Epidermal melanocyte (primary cell): Measurements from ENCODE around the gene NAP1L4.
A peak's percentile ranks its signal among the peaks of the same experiment; 100 is the strongest.
"Not testable (repeated sequence)": the region's sequence is repeated elsewhere in the genome, so short reads cannot be mapped to it uniquely, and the experiment has no call there.

Experiments
- DNase-seq: peaks from one replicate; pipeline ENCODE4 v3.0.0; 2011; ENCODE audit warnings: low spot score; ENCODE audit not compliant: insufficient read length

Gene NAP1L4

GRCh38 chr11:2940147-2940920 is 51.8 kb downstream of the NAP1L4 start:
- no peak for DNase-seq

DNA sequence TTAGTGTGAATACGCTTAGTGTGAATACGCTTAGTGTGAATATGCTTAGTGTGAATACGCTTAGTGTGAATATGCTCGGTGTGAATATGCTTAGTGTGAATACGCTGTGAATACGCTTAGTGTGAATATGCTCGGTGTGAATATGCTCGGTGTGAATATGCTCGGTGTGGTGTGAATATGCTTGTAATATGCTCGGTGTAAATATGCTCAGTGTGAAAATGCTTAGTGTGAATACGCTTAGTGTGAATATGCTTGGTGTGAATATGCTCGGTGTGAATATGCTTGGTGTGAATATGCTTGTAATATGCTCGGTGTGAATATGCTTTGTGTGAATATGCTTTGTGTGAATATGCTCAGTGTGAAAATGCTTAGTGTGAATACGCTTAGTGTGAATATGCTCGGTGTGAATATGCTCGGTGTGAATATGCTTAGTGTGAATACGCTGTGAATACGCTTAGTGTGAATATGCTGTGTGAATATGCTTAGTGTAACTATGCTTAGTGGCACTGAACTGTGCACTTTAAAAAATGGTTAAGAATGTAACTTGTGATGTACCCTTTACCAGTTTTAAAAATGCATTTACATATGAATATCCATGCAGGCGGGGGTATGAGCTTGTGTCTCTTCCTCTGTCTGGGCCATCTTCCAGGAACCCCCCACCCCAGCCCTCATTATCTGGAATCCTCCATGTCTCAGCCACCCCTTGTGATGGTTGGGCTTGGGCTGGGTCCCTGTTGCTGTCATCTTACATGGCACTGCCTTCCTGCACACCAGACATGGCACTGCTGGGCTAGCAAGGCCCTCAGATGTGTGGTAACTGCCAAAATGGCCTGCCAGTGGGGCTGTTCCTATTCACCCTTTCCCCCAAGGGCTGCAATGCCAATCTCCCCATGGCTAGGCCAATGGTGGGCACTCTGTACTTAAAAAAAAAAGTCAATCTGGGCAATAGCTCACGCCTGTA is 53.4 kb downstream of the NAP1L4 start:
- DNase-seq, result not testable (repeated sequence)

DNA sequence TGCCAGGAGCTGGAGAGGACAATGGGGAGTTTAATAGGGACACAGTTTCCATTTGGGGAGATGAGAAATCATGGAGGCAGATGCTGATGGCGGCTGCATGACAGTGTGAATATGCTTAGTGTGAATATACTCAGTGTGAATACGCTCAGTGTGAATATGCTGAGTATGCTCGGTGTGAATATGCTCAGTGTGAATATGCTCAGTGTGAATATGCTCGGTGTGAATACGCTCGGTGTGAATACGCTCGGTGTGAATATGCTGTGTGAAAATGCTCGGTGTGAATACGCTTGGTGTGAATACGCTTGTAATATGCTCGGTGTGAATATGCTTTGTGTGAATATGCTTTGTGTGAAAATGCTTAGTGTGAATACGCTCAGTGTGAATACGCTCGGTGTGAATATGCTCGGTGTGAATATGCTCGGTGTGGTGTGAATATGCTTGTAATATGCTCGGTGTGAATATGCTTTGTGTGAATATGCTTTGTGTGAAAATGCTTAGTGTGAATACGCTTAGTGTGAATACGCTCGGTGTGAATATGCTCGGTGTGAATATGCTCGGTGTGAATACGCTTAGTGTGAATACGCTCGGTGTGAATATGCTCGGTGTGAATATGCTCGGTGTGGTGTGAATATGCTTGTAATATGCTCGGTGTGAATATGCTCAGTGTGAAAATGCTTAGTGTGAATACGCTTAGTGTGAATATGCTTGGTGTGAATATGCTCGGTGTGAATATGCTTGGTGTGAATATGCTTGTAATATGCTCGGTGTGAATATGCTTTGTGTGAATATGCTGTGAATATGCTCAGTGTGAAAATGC is 54.3 kb downstream of the NAP1L4 start:
- DNase-seq, result not testable (repeated sequence)

GRCh38 chr11:2934611-2935239 is 57.4 kb downstream of the NAP1L4 start:
- no peak for DNase-seq

GRCh38 chr11:2934021-2934550 is 58.0 kb downstream of the NAP1L4 start:
- no peak for DNase-seq

- DNase-seq, result peak; percentile 72
These were observed 58.6 kb downstream of the NAP1L4 start for GRCh38 chr11:2933375-2934020.

- DNase-seq, result no peak
These were observed 59.3 kb downstream of the NAP1L4 start for GRCh38 chr11:2932850-2933251.

GRCh38 chr11:2931771-2932738 is 60.1 kb downstream of the NAP1L4 start:
- DNase-seq, result no peak

DNA sequence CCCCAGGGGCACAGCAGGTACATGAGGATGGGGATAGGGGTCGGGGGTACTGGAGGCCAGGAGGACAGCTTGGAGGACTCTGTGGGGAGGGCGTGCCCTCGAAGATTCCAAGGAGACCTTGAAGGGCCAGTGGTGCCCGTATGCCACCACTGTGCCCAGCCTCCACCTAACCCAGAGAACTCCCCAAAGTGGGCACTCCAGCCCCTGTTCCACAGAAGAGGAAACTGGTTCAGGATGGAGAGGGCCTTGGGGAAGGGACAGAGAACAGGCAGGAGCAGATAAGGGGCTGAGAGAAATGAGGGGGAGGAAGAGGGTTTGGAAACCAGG is 60.7 kb downstream of the NAP1L4 start:
- no peak for DNase-seq

GRCh38 chr11:2930704-2931419 is 61.3 kb downstream of the NAP1L4 start:
- DNase-seq, result no peak

GRCh38 chr11:2929950-2930703 is 62.0 kb downstream of the NAP1L4 start:
- no peak for DNase-seq

GRCh38 chr11:2929531-2929949 is 62.6 kb downstream of the NAP1L4 start:
- DNase-seq, result peak; percentile 77

GRCh38 chr11:2928605-2929530 is 63.3 kb downstream of the NAP1L4 start, which contains the start of gene PHLDA2:
TSS of gene PHLDA2 (minus strand) at chr11:2929420. CDS start at chr11:2929364, 56 bp downstream.
- no peak for DNase-seq

DNA sequence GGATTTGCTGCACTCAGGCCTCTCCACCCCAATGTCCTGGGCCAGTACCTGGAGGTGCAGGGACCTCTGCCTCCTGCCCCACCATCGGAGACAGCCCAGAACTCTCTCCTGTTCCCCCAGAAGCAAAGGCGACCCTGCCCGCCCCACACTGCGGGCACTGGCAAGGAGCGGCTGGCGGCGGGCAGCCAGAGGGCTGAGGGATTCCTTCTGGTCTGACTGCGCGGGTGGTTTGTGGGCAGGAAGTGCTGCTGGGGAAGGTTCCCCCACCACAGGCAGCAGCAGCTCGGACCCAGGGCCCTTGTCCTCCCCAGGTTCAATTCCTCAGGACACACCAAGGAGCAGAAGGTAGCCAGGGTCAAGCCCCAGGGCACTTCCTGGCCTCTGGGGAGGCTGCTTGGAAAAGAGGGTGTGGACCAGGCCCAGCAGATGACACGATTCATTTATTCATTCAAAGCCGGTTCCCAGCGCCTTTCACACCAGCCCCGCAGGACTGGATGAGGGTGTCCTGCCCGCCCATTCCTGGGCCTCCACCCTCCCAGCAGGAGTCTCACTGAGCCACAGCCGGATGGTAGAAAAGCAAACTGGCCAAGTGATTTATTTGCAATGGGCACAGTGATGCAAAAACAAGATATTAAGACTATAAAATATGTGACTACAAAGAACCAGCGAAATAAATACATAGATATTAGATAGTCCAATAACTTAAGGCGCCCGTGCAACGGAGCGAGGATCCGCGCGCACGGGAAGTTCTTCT is 64.1 kb downstream of the NAP1L4 start:
- DNase-seq, result peak; percentile 69

DNA sequence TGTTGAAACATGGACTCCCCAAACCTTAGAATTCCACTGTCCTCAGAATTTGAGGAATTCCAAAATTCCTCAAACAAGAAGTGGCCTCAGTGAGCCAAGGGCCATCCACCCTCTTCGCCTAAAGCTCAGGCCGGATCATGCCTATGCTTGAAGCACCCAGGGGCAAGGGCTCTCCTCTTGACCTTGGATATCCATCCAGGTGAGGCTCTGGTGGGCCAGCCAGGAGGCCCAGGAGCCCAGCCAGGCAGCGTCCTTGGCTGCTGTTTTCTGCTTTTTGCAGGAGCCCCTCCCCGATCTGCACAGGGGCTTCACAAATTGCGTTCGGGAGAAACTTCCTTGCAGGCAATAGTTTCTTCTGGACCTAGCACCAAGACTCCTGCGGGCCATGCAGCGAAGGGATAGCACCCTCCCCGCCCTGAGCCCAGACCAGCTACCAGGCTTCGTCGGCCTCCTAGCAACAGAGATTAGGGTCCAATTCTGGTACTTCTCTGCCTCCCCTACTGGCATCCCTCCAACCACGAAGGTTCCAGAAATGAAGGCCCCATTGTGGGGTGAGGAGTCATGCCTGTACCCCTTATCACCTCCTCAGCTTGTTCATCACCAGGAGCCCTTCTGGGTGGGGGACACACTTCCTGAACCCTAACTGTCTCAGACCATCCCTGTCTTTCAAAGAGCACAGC is 64.9 kb downstream of the NAP1L4 start:
- DNase-seq, result no peak
